Vagina (tissue), 2 donors: ENCODE data around the gene POLK.

Source experiments
- POLR2A ChIP-seq, 2 donors: fragments of 450-650 bp; IDR thresholded peaks; one replicate each; pipeline ENCODE4 v1.6.1; 2017; ENCODE audit warnings: antibody characterized with exemption in 2 of 2, mild to moderate bottlenecking in 2 of 2, moderate library complexity in 2 of 2
- POLR2AphosphoS5 ChIP-seq, 2 donors: sonication (generic); formaldehyde crosslinking; IDR thresholded peaks; one replicate each; pipeline ENCODE4 v1.9.0; 2017; ENCODE audit warnings: antibody characterized with exemption in 2 of 2, mild to moderate bottlenecking in 2 of 2, low read depth in 1 of 2; ENCODE audit not compliant: insufficient read depth in 1 of 2
- TF ChIP-seq, protein P1 (sequence below), 3 experiments: fragments of 450-650 bp in 2 of 3; fragments of 200-600 bp in 1 of 3; sonication (generic) in 1 of 3; IDR thresholded peaks; one replicate each; pipeline ENCODE4 v1.5.1; 2017 to 2019; ENCODE audit warnings: antibody characterized with exemption in 3 of 3, mild to moderate bottlenecking in 2 of 3, moderate library complexity in 2 of 3

DNA sequence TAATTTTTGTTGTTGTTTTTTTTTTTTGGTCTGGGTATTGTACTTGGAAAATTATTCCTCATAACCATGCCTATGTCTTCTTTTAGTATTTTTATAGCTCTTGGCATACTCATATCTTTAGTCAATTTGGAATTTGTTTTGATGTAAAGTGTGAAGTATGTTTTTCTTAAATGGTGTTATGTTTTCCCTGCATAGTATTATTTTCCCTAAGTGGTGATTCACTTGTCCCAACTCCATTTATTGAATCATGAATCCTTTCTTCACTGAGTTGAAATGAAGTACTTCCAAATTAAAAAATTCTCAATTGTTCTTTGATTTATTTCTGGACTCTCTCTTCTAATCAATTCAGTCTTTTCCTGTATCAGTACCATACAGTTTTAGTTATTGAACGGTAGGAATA, 46.5 kb downstream of the POLK start:
- TF ChIP-seq, protein P1, sequence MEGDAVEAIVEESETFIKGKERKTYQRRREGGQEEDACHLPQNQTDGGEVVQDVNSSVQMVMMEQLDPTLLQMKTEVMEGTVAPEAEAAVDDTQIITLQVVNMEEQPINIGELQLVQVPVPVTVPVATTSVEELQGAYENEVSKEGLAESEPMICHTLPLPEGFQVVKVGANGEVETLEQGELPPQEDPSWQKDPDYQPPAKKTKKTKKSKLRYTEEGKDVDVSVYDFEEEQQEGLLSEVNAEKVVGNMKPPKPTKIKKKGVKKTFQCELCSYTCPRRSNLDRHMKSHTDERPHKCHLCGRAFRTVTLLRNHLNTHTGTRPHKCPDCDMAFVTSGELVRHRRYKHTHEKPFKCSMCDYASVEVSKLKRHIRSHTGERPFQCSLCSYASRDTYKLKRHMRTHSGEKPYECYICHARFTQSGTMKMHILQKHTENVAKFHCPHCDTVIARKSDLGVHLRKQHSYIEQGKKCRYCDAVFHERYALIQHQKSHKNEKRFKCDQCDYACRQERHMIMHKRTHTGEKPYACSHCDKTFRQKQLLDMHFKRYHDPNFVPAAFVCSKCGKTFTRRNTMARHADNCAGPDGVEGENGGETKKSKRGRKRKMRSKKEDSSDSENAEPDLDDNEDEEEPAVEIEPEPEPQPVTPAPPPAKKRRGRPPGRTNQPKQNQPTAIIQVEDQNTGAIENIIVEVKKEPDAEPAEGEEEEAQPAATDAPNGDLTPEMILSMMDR (IDR thresholded peaks at IDR 0.05), result no peak
- TF ChIP-seq POLR2A (IDR thresholded peaks at IDR 0.05) (no peak), POLR2AphosphoS5 (IDR thresholded peaks at IDR 0.05; ENCODE audit: insufficient read depth in 1 of 2, low read depth in 1 of 2) (no peak)
